GM18502 (cell line): Measurements from ENCODE around the gene ORAI3.

Experiments used
- ATAC-seq: cut with Tn5 transposase; IDR thresholded peaks from one replicate; pipeline ENCODE4 v1.9.1; 2021; ENCODE audit warnings: mild to moderate bottlenecking; ENCODE audit not compliant: unreplicated experiment, poor library complexity

The ORAI3 gene

GRCh38 chr16:30965436-30965835, 16.6 kb downstream of the ORAI3 start:
- ATAC-seq = no peak

GRCh38 chr16:30966033-30966619, 17.3 kb downstream of the ORAI3 start:
- no peak for ATAC-seq

- no peak for ATAC-seq
These were observed 18.9 kb downstream of the ORAI3 start for GRCh38 chr16:30967795-30968194.

GRCh38 chr16:30969246-30969842, 20.5 kb downstream of the ORAI3 start:
- no peak for ATAC-seq

GRCh38 chr16:30971298-30971697, 22.4 kb downstream of the ORAI3 start:
- no peak for ATAC-seq

GRCh38 chr16:30972872-30973271, 24.0 kb downstream of the ORAI3 start:
- ATAC-seq = no peak

DNA sequence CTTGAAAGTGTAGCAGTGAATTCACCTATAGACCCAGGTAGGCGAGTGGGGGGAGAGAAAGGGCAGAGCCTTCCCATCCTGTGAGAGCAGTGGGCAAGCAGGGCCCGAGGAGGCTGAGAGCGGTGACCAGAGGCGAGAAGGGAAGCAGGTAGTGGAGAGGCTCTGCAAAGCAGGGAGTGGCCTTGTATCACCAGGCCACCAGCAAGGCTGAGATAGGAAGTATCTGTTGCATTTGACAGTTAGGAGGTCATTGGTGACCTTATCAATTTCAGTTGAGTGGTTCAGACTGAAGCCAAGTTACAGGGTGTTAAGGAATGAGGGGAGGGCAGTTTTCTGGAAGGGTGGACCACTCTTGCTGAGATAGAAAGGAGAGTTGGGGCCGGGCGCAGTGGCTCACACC, 25.5 kb downstream of the ORAI3 start:
- no peak for ATAC-seq

- ATAC-seq = no peak
These were observed 27.6 kb downstream of the ORAI3 start for GRCh38 chr16:30976486-30976885.

DNA sequence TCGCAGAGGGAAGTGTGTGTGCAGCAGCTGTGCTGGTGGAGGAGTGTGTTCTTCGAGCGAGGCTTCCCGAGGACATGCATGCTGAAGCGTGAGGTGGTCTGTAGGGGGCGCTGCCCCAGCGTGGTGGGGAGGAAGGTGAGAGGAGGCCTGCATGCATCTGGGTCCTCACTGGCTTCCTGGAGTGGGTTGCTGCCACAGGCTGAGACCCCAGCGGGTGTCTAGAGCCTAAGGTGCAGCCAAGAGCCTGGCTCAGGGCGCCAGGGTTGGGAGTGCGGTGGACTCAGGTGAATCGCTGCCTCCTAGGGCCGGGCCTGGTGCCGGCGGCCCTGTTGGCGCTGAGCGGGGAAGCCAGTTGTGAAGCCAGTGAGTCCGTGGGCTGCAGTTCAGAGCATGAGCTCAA, 28.6 kb downstream of the ORAI3 start:
- ATAC-seq = no peak

DNA sequence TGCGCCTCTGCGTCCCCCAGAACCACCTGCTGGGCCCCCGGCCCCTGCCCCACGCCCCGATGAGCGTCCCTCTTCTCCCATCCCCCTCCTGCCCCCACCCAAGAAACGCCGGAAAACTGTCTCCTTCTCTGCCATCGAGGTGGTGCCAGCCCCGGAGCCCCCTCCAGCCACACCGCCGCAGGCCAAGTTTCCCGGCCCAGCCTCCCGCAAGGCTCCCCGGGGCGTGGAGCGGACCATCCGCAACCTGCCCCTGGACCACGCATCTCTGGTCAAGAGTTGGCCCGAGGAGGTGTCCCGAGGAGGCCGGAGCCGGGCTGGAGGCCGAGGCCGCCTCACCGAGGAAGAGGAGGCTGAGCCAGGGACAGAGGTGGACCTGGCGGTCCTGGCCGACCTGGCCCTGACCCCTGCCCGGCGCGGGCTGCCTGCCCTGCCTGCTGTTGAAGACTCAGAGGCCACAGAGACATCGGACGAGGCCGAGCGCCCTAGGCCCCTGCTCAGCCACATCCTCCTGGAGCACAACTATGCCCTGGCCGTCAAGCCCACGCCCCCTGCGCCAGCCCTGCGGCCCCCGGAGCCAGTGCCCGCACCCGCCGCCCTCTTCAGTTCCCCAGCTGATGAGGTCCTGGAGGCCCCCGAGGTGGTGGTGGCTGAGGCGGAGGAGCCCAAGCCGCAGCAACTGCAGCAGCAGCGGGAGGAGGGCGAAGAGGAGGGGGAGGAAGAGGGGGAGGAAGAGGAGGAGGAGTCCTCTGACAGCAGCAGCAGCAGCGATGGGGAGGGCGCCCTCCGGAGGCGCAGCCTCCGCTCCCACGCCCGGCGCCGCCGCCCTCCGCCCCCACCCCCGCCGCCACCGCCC, 30.5 kb downstream of the ORAI3 start:
- no peak for ATAC-seq

- no peak for ATAC-seq
These were observed 31.1 kb downstream of the ORAI3 start for GRCh38 chr16:30980023-30980371.

DNA sequence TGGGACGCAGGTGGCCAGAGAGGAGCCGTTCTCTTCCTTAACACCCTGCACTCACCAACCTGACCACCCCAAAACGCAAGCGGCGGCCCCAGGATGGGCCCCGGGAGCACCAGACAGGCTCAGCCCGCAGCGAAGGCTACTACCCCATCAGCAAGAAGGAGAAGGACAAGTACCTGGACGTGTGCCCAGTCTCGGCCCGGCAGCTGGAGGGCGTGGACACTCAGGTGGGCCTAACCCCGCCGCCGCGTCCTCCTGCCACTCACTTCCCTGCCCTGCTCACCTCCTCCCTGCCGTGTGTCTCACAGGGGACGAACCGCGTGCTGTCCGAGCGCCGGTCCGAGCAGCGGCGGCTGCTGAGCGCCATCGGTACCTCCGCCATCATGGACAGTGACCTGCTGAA, 31.6 kb downstream of the ORAI3 start:
- ATAC-seq = no peak

DNA sequence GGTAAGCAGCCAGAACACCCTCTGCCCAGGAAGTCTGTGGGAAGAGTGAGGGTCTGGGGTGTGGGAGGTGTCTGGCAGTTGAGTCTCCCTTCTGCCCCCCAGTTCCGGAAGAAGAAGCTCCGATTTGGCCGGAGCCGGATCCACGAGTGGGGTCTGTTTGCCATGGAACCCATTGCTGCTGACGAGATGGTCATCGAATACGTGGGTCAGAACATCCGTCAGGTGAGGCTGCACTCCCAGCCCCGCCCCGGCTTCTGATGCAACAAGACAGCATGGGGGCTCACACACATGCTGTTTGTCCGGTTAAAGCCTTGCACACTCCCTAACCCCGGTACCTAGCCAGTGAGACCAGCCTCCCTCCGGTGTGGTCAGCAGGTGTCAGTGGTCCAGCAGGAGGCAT, 32.1 kb downstream of the ORAI3 start:
- no peak for ATAC-seq

DNA sequence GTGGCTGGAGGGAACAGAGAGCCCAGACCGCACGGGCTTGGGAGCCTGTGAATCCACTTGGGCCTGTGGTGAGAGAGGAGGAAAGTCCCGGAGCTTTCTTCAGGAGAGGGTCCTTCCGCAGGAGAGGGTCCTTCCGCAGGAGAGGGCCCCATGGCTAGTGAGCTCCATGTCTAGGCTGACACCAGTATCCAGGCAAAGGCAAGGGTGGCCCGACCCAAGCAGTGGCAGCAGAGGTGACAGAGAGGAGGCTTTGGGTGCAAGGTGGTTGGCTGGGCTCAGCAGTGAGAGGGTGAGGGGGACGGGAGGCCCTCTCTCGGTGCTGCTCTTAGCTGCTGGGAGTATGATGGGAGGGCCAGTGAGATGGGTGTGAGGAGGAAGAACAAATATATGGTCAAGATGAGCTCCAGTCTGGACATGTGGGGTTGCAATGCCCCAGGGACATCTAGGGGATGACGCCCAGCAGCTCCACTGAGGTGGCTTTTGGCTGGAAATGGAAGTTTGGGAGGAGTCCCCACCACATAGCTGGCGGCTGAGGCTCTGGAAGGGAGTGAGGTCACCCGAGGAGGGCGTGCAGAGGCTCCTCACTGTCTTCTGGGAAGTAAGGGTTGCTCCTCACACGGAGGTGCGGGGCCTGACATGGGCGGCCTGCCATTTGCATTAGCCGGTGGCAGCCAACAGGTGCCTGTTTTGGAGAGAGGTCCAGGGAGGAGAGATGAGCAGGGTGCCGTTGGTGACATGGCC, 33.9 kb downstream of the ORAI3 start:
- ATAC-seq = no peak

DNA sequence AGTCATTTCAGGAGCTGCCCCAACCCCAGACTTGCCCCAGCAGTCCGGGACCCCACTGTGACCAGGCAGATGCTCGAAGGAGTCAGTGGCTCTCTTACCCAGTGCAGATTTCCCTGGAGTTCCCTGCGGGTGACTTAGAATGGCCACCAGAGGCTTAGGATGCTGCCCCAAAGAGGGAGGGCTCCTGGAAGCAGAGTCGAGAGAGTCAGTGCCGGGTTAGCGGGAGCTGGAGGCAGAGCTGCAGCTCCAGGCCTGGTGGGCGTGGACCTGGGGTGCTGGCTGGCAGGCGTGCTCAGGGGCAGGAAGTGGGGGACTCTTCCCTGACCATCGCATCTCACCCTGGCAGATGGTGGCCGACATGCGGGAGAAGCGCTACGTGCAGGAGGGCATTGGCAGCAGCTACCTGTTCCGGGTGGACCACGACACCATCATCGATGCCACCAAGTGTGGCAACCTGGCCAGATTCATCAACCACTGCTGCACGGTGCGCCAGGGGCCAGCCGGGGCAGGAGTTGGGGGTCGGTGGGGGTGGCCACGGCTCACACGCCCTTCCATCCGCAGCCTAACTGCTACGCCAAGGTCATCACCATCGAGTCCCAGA, 34.5 kb downstream of the ORAI3 start:
- no peak for ATAC-seq

DNA sequence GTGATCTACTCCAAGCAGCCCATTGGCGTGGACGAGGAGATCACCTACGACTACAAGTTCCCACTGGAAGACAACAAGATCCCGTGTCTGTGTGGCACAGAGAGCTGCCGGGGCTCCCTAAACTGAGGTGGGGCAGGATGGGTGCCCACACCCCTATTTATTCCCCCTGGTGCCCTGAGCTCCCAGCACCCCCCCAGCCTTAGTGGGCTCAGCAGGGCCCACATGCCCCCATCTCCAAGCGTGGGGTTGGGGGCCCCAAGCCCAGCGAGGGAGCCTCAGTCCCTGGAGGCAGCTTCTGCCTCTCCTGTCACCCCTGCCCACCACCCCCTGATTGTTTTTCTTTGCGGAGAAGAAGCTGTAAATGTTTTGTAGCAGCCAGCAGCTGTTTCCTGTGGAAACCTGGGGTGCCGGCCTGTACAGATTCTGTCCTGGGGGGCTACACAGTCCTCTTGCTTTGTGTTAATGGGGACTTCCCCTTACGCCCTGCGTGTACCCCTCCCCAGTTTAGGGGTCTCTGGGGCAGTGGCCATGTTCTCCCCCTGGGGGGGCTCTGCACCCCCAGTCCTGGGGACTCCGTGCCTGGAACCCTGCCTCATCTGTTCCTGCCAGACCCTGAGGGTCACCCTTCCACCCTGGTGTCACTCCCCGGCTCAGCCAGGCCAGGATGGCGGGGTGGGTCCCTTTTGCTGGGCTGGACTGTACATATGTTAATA, 35.2 kb downstream of the ORAI3 start:
- ATAC-seq = no peak

DNA sequence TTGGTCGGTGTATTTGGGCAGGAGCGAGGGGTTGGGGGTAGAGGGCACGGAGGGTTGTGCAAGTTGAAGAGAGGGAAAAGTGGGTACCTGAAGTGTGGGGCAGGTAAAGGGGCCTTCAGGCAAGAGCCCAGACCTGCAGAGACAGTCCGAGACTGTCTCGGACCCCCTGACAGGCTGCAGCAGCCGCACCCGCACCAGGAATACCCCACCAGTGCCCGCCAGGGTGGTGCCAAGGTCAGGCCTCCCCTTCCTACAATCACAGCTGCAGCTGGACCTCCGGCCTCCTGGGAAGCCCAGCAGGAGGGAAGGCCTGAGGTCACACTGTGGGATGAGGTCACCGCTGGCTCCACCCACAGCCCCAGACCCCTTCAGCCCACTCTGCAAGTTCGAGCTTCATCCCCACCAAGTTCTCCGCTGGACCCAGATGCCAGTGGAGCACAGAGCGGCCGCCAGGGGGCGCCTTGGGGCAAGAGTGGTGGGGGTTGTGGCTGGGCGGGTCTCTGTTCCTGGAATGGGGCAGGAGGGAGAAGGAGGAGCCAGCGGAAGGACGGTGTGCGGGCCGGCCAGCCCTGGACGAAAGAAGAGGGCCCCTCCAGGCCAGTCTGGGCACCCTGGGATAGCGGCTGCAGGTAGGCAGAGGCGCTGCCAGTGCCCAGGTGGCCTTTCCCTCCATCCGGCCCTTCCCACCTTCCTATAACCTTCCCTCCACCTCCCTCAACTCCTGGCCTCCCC, 36.0 kb downstream of the ORAI3 start, which contains the start of gene HSD3B7:
TSS of gene HSD3B7 (plus strand) at position 539 of the 732 bp plus-strand sequence. CDS start 452 bp downstream, outside the sequence.
- peak; percentile 50 for ATAC-seq

DNA sequence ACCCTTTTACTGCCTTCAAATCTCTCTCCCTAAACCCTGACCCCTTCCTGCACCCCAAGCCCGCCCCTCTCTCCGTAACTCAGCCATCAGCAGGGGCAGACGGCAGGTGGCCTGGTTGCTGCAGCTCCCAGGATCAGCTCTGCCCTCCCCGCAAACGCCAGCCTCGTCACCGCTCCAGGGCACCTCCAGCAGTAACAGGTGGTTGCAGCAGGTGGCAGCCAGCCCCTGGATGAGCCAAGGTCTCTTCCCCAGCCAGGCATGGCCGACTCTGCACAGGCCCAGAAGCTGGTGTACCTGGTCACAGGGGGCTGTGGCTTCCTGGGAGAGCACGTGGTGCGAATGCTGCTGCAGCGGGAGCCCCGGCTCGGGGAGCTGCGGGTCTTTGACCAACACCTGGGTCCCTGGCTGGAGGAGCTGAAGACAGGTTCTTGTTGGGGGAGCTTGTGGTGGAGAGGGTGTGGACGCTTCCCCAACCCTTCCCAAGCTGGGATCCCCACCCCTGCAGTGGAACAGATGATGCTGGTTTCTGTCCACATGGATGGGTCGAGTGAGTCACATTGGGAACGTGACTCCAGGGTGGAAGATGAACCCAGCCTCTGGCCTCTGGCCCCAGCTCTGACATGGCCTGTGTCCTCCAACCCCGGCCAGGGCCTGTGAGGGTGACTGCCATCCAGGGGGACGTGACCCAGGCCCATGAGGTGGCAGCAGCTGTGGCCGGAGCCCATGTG, 36.7 kb downstream of the ORAI3 start:
- ATAC-seq = no peak
